Fibroblast of skin of right biceps (primary cell): ENCODE results near the gene KCNN3.

Experiments used
- DNase-seq: peaks from one replicate; pipeline ENCODE4 v3.0.0-alpha.2; 2013

Gene KCNN3

GRCh38 chr1:154878371-154879037 lies 8.4 kb upstream of the KCNN3 start:
- DNase-seq = peak; percentile 46

GRCh38 chr1:154877370-154877974 lies 7.4 kb upstream of the KCNN3 start:
- no peak for DNase-seq

- DNase-seq = no peak
Measured at GRCh38 chr1:154876842-154877369, 6.8 kb upstream of the KCNN3 start.

- DNase-seq = no peak
Measured at GRCh38 chr1:154874465-154874864, 4.4 kb upstream of the KCNN3 start.

GRCh38 chr1:154873321-154873950 lies 3.4 kb upstream of the KCNN3 start:
- DNase-seq = no peak

- no peak for DNase-seq
Measured at GRCh38 chr1:154871374-154871773, 1.3 kb upstream of the KCNN3 start.

- no peak for DNase-seq
Measured at GRCh38 chr1:154870734-154871133, 653 bp upstream of the KCNN3 start.

GRCh38 chr1:154869351-154870114 lies 548 bp downstream of the KCNN3 start:
- DNase-seq = peak; percentile 41

GRCh38 chr1:154867841-154868605 lies 2.1 kb downstream of the KCNN3 start:
- DNase-seq = no peak

- DNase-seq = peak; percentile 78
Measured at GRCh38 chr1:154867064-154867825, 2.8 kb downstream of the KCNN3 start.

- DNase-seq = peak; percentile 28
Measured at GRCh38 chr1:154866257-154867063, 3.6 kb downstream of the KCNN3 start.

GRCh38 chr1:154865442-154866256 lies 4.4 kb downstream of the KCNN3 start:
- DNase-seq = no peak

- no peak for DNase-seq
Measured at GRCh38 chr1:154864189-154864975, 5.7 kb downstream of the KCNN3 start.

- peak; percentile 83 for DNase-seq
Measured at GRCh38 chr1:154863315-154864174, 6.5 kb downstream of the KCNN3 start.

GRCh38 chr1:154862907-154863306 lies 7.2 kb downstream of the KCNN3 start:
- no peak for DNase-seq

- peak; percentile 66 for DNase-seq
Measured at GRCh38 chr1:154861607-154862094, 8.4 kb downstream of the KCNN3 start.

- no peak for DNase-seq
Measured at GRCh38 chr1:154860156-154860870, 9.8 kb downstream of the KCNN3 start.
